GM19328 (cell line): ENCODE measurements around the gene PHF12.

ENCODE experiments used
- ATAC-seq: cut with Tn5 transposase; IDR thresholded peaks from one replicate; pipeline ENCODE4 v1.9.1; 2021; ENCODE audit warnings: mild to moderate bottlenecking, moderate library complexity; ENCODE audit not compliant: unreplicated experiment

The PHF12 gene

DNA sequence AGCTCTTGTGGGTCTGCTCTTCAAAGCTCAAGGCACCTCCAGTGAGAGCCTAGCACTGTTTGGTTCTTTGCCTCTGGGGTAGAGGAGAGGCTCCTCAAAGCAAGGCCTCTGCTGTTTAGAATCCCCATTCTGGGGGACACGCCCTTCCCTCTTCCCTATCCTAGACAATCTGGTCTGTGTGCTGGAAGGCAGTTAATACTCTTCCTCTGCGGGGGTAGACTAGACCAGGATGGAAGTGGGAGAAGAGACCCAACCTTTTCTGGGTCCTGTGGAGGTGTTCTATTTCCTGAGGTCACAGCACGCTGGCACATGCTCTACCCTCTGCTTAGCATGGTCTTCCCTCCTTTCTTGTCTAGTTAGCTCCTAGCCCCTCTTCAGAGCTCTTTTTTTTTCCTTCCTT lies 88.8 kb downstream of the PHF12 start:
- no peak for ATAC-seq

DNA sequence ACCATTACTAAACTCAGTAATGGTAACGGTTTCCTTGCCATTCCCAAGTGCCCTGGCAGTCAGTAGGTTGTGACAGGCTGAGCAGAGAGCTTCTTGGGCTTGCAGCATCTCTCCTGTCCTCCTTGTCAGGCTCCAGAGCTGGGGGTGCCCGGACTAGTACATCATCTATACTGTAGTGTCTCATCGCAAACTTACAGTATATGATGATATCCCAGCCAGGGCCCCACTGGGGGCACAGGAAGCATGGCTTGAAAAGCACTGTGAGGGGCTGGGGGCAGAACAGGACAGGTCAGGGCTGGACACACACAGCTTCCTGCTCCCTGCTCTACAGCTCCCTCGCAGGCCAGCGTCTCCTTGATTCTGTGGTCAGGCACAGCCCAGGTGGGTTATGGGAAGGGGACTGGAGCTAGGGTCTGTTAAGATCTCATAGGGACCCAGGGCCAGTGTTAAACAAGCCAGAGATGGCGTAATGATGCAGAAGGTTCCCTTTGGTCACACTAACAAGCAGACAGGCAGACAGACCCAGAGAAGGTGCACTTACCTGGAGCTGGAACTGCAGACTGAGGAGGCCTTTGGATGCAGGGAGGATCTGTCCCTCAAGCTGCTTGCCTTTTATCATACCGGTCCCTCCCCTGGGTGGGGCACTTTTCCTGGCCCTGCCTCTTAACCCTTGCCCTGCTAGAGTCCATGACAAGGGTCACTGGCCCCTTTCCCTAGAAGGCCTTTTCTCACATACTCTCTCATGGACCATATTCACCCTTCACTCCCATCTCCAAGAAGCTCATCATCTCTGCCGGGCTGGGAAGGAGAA lies 89.7 kb downstream of the PHF12 start:
- no peak for ATAC-seq

DNA sequence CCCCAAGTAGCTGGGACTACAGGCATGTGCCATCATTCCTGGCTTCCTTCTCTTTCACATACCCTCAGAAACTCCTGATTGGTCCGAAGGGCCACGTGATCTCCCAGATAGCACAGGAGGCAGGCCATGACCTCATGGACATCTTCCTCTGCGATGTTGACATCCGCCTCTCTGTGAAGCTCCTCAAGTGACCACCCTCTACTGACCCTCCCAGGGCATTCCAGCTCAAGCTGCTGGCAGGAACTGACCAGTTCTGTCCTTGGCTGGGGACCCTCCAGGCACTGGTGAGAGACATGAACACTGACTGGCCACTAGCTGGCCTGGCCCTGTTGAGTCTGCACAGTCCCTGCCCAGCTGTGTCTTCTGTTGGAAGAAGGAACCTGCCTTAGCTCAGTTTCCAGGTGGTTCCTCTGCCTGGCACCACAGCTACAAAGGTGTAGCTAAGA lies 90.9 kb downstream of the PHF12 start:
- ATAC-seq: no peak

DNA sequence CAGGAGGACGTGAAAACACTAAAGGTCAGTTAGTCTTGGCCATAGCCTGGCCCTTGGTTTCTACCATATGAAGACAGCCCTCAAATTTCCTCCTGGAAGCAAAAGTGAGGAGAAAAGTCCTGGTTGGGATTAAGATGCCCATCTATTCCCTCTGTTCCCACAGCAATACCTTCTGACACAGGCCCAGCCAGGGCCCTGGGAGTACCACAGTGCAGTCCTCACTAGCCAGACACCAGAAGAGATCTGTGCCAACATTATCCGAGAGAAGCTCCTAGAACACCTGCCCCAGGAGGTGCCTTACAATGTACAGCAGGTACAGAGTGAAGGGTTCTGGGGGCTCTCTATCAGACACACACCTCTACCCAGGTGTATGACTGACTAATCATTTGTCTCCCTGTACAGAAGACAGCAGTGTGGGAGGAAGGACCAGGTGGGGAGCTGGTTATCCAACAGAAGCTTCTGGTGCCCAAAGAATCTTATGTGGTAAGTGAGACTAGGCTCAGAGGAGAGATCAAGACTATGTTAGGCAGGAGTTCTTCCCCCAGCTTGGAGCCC lies 92.4 kb downstream of the PHF12 start:
- ATAC-seq: no peak

DNA sequence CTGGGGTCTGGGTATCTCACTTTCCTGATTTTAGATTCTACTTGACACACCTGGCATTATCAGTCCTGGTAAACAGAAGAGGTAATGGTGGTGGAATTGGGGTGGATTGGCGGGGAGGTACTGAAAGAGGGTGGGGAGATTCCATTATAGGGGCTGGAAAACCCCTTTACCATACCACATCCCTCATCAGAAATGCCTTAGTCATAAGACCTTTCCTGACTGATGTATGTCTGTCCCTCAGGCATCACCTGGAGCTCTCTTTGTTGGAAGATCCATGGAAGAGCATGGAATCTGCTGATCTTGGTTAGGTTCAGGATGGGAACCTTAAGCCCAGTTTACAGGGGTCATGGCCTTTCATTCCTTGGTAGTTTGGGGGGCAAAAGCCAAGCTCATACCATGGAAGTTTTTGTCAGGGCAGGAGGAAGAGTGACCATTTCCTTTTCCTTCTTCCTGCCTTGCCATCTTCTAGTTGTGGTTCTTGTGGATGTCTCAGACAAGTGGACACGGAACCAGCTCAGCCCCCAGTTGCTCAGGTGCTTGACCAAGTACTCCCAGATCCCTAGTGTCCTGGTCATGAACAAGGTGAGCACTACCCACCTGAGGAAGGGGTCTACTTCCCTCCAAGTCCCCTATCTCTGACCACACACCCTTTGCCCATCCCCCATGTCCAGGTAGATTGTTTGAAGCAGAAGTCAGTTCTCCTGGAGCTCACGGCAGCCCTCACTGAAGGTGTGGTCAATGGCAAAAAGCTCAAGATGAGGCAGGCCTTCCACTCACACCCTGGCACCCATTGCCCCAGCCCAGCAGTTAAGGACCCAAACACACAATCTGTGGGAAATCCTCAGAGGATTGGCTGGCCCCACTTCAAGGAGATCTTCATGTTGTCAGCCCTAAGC lies 93.2 kb downstream of the PHF12 start:
- ATAC-seq: no peak

DNA sequence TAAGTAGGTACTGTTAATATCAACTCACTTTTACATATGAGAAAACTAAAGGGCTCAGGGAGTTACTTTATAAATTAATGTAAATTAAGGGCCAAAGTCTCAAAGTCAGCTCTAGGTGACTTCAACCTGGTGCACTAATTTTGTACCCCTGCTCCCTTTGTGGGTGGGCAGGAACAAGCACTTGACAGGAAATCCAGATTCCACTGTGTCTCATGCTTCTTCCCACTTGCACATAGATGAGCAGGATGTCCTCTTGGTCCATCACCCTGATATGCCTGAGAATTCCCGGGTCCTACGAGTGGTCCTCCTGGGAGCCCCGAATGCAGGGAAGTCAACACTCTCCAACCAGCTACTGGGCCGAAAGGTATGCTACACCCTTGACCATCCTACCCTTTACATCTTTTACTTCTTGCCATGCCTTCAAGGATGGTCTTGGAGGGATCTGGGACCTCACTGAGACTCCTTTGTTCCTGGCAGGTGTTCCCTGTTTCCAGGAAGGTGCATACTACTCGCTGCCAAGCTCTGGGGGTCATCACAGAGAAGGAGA lies 95.2 kb downstream of the PHF12 start:
- ATAC-seq: no peak

DNA sequence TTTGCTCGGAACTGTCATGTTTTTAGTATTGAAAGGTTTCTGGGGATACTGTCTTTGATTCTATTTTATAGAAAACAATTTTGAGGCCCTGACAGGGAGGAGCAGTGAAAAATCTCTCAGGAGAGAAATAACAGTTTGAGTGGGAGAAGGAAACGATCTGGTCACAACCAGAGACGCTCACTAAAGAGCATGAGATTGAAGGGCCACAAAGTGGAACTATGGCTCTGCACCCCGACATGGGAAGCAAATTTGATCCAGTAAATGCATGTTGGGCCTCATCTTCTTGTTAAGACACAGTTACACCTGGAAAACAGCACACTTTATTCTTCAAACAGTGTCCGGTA lies 96.0 kb downstream of the PHF12 start:
- no peak for ATAC-seq
